Stimulated activated CD4-positive, alpha-beta T cell treated with anti-CD3 and anti-CD28 coated beads, Interleukin-12 subunit alpha, Interleukin-12 subunit beta, amount 100 ng/mL, for 48 hours (primary cell): ENCODE results near the gene NDST4.
"Not testable (repeated sequence)": the region's sequence is repeated elsewhere in the genome, so short reads cannot be mapped to it uniquely, and the experiment has no call there.

Source experiments
- DNase-seq, 3 donors: peaks; one replicate each; pipeline ENCODE4 v3.0.0-alpha.2; 2020; ENCODE audit warnings: low read depth in 2 of 3, low spot score in 1 of 3

The NDST4 gene

DNA sequence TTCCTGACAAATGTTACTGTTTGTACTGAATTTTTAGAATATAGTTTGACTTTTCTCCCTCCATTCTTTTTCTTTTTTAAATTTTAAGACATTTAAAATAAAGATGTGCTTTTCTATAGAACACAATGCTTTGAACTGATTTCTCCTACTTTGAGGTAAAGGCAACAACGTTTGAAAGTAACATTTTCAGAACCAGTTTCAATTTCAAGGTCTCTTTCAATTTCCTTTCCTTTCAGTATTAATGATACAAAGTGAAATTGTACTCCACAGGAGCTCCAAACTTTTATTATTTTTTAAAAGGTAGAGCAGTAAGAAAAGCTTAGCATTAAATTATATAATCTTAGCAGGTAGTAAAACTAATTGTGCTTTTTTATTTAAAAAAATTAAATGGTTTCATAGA is 54.9 kb downstream of the NDST4 start:
- no peak for DNase-seq

DNA sequence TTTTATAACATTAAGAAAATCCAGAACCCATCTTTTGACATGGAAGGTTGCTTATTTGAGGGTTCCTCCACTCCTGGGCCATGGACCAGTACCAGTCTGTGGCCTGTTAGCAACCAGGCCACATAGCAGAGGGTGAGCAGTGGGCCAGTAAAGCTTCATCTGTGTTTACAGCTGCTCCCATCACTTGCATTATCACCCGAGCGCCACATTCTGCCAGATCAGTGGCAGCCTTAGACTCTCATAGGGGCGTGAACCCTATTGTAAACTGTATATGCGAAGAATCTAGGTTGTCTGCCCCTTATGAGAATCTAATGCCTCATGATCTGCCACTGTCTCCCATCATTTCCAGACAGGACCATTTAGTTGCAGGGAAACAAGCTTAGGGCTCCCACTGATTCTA is 58.6 kb downstream of the NDST4 start:
- DNase-seq, result no peak

DNA sequence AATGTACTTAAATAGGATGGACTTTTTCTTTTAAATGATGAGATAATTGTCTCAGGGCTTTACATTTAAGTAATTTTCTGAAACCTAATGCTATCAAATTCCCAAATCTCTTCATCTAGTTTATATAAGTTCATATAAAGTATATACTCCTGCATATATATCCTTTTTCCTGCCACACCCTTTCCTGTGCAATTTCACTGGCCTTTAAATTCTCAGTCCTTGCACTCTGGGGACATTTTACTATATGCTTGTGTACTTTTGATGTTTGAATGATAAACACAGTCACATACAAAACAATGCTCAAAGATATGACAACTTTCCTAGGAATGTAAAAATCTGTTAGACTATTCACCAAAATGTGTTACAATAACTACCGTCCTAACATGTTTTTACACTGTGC is 60.1 kb downstream of the NDST4 start:
- no peak for DNase-seq

DNA sequence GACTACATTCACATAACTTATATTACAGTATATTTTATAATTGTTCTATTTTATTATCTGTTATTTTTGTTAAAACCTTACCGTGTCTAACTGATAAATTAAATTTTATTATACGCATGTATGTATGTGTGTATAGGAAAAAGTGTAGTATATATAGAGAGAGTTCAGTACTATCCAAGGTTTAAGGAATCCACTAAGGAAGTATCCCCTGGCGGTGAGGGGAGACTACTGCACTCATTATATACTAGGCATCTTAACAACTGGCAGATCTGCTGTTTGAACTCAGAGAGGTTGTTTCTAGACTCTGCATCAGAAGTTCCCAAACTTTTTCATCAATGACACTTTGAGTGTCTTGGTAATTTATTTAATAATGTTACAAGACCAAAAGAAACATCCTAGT is 70.9 kb downstream of the NDST4 start:
- DNase-seq, result no peak

DNA sequence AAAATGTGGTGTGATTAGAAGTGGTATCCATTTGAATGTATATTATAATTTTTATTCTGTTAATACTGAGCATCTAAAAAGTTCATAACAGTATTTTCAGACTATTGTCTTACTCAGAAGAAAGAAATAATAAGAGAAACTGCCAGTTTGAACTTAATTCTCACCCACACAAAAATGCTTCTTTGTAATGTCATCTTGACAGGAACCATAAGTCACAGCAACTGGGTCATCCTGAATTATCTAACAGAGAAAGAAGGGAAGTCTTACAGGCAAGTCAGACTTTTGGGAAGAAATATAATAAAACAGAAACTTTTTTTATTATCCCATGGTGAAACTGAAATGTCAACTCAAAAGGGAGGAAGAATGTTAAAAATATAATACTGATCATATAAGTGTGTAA is 83.1 kb downstream of the NDST4 start:
- no peak for DNase-seq

DNA sequence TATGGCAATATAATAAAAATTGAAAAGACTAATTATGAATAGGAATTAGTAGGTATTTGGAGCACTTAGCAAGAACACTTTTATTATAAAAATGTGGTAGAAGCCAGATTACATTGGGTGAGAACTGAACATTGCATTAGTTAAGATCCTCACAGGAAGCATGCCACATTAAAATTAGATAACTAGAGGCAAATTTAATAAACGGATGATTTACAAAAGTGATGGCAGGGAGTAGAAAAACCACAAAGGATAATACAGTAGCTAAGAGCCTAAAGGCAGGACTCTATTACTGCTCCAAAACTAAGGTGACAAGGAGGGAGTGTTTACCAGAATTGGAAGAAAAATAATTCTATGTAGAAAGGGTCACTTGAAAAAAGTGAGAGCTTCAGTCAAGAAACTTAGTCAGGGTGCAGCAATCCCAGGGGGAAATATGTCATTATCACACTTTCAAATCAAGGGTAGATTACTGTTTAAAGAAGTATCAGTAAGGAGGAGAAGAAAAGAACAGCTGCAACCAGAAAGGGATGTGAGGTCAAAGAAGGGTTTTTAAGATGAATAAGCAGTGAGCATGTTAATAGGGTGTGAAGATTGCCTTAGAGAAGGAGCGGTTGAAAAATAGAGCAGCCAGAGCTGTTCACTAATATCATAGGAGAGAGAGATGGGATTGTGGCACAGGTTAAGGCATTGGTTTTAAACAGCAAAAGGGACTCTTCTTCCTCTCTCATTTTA is 84.6 kb downstream of the NDST4 start:
- no peak for DNase-seq

DNA sequence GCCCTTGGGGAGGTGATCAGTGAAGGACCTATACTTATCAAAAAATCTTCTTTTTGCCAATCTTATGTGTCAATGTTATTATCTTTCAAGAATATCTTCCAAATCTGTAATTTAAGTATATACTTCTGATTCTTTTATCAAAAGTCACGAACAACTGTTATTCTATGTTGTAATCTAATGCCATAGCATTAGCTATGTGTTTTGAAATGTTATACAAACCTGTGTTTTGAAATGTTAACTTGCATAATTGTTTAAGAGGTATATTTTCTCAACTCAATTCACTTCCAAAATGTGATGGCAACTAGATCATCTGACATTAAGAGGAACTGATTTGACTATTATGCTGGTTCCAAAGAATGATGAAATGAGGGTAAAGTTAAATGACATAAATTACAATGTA is 113.5 kb downstream of the NDST4 start:
- DNase-seq, result no peak

DNA sequence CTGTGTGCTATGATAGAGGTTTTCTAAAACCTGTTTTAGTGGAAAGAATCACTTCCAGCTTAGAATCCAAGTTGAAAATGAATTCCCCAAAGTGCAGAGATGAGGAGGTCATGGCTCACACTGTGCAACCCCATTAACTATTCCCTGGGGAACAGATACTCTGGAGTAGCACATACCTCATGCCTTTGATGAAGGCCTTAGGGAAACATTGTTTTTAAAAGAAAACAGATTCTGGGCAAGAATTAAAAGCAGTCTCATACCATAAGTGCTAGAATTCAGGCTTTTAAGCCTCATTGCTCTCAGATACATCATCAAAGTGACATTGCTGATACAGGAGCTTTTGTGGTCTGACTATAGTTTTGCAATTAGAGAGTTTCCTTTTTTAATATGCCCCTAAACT is 115.1 kb downstream of the NDST4 start:
- DNase-seq, result no peak

DNA sequence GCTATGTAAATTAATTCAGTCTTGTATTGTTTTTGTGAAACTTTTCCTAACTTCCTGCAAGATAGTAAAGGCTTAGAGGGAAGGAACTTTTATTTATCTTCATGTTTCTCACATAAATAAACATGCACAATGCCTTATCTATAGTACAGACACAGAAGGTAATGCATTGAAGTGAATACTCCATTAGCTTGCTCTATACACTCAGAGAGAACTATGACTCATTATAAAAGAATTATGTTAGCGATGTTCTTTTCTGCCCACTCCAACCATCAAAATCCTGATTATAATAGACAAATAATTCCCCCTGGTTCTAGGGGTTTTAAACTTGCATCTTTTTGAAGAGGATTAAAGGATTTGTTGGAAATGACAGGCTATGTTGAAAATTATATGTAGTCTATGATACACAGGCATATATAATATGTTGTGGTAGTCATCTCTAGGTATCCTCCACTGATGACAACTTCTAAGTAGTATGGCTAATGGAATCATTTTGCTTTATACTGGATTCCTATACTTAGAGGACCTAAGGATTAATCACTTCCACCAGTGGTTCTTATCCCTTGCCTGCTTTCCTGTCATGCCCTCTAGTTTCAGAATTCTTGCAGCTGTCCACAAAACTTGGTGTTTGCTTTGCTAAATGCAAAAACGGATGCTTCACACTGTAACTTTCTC is 115.7 kb downstream of the NDST4 start:
- DNase-seq, result no peak

DNA sequence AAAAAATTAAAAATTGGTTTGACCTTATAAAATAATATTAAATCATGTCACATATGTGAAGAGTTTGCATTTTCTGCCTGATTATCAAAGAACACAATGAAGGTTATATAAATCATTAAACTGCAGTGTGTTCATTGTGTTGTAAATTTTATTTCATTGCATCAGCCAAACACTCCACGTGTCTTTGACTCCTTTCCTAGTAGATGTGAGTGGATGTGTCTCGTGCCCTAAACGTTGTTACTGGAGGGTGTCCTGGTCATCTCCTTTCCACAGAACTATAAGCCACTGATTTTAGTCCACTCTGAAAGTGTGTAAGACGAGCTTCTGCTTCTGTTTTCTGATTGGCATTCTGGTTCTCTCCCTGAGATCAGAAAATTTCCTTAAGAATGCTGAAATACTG is 127.3 kb downstream of the NDST4 start:
- DNase-seq, result no peak

DNA sequence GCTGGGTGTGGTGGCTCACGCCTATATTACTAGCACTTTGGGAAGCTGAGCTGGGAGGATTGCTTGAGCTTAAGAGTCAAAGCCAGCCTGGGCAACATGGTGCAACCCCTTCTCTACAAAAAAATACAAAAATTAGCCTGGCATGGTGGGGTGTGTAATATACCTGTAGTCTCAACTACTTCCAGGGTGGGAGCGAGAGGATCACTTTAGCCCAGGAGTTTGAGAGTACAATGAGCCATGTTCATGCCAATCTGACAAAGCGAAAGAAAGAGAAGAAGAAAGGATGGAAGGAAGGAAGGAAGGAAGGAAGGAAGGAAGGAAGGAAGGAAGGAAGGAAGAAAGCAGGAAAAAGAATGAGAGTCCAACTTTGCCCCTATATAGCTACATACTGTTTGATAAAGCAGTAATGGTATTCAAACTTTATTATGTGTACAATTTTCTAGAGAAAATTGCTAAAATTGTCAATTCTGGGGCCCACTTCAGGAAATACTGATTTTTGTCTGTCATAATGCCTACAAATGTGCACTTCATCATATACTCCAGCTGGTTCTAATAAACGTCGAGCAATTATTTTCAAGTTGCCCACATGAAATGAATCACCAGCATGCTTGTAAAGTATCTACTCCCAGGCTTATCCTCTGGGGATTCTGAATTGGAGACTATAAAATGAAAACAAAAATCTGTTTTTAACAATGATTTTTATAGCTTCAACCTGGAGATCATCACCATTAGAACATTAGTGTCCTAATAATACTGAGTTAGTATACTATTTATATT is 132.3 kb downstream of the NDST4 start:
- DNase-seq, result no peak

DNA sequence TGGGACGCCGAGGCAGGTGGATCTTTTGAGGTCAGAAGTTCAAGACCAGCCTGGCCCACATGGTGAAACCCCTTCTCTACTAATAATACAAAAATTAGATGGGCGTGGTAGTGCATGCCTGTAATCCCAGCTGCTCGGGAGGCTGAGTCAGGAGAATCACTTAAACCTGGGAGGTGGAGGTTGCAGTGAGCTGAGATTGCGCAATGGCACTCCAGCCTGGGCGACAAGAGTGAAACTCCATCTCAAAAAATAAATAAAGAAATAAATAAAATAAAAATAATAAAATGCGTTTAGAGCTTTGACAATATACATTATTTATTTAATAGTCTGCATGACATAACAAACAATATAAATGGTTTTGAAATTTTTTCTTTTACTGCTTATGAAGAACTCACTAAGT is 133.0 kb downstream of the NDST4 start:
- not testable (repeated sequence) for DNase-seq

DNA sequence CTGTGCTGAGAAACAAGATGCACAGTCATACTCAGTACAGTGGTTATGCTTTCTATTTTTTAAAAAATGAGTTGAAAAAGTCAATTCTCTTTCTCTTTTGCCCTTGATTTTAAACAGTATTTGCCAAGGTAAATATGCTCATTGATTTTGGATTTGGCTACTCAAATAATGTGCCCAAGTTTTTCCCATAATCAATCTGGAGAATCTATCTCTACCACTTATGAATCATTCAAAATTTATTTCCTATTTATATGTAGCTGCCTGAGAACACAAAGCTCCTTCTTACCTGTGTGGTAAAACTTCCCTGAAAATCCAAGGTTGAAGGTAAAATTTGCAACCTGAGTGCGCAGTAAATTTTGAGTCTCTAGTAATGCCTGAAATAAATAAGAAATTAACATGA is 136.5 kb downstream of the NDST4 start:
- no peak for DNase-seq

DNA sequence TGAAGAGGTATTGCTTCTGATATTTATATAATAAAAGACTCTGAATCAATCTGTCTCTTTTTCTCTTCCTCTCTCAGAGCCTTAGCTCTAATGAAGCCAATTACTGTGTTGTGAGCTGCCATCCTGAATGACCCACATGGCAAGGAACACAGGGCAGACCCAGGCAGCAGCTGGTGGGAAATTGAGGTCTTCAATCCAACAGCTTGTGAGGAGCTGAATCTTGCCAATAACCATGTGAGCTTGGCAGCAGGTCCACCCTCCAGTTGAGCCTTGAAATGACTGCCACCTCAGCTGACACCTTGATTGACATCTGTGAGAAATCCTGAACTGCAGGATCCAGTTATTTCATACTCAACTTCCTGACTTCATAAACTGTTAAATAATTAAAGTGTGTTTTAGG is 149.4 kb downstream of the NDST4 start:
- DNase-seq, result no peak

DNA sequence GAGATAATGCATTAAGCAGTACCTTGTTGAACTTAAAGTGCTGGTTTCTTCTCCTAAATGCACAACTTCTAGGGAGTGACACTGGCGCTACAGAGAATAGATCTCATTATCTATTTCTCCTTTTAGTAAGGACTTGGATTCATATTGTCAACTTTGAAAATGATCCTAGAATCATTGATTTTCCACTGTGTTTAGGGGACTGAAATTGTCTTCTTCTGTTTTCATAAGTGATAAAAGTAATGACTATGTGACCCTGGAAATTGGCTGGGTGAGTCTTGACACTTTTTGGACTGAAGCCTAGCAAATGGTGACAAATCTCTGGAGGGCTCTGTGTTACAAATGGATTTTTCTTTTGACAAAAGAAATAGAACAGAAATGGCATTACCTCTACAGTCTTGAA is 167.8 kb downstream of the NDST4 start:
- no peak for DNase-seq

DNA sequence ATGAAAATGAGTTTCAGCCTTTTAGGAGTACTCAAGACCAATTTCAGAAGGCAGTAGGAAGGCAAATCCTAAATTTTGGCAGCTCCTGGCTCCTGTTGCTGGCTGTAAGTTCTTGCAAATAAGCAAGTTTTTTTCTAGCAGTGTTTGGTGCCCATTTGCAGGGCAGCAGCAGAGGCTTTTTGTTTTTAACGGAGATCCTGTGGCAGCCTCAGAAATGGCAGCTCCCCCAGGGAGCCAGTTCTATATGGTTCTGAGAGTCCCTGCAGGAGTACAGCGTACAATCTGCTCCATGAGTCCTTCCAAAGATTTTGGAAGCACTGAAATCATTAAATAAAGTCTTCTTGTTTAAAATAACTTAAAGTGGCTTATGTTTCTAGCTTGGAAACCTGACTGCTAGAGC is 171.9 kb downstream of the NDST4 start:
- DNase-seq, result no peak

DNA sequence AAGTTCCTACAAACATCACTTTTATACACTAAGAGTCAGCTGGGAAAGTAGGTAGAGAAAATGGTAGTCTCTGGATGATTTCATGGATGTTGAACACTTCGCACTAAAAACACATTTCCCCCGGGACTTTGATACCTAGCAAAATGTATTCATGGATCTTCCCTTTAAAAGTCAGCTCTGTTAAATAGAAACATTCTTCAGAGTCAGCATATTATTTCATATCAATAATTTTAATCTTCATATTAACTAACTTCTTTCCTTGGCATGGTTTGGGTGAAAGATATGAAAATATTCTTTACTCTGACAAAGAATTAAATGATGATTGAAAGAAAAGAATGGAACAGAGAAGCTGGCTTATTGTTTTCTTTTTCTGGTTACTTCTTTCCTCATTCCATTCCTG is 185.5 kb downstream of the NDST4 start:
- no peak for DNase-seq

DNA sequence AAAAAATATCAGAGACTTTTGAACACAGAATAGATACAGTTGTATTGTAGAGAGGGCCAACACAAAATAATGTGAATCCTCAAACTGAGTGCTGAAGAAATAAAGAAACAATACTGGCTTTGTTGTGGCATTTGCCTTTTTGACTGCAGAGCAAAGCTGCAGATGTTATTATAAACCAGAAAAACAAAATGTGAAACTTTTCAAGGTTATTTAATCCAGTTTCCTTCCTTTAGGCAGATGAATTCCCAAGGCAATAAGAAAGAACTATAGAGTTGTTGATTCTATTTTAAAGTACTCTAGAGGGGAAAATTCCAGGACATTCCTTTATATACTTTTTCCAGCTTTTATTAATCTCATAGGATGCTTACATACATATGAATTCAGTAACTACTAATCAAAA is 186.8 kb downstream of the NDST4 start:
- no peak for DNase-seq

DNA sequence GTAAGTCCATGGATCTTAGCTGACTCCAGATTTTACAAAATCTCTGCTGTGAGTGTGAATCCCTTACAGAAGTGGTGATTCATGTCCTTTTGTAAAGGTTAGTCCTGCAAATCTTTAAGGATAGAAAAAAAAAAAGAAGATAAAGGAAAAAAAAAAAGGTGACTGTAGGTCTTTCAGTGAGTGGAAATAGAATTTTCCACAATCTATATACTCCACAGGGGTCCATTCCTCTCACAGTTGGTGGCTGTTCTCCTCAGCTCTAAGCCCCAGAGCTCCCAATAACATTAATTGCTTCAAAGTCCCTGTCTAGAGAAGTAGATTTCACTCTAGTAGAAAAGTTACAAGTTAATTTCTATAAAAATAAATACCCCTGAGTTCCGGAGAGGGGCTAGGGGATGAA is 189.1 kb downstream of the NDST4 start:
- no peak for DNase-seq

DNA sequence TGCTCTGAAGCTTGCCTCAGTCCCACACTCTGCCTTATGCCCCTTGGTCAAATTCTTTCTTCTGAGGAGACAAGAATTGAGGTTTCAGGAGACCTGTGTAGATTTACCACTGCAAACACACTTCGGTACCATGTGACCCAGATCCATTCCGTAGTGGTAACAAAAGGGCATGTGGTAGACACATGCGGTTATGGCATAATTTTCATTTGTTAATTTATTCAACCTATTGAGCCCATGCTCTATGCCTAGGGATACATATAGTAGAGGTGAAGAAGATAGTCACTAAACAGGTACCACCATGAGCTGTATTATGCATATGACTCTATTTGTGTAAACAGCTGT is 190.9 kb downstream of the NDST4 start:
- DNase-seq, result no peak

DNA sequence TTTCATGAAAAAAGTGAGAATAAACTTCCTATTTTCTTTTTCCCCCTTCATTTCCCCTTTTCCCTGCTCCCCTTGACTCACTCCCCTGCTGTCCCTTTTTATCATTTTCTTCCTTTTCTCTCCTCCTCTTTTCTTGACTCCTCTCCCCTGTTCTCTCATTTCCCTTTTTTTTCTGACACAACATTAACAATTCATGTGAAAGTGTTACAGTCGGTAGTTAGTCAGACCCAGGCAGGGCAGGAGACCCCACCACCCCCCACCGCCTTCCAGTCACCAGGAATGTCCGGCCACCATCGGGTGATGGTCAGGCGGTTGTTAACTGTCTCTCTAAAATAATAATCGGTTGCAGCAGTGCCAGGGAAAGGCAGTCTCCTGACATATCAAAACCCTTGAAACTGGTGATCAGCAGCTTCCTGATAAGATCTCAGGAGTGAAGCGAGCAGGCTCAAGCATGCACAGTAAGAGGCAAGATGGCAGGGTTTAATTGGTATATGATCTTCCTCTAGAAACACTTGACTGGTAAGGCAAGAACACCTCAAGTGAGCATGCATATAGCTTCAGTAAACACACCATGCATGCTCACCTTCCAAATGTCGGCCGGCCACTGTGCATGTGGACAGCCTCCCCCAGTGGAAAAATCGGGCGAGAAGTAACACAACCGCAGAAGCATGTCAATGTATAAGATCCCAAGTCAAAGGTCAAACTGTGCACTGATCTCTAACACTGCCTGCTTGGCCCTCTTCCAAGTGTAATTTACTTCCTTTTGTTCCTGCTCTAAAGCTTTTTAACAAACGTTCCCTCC is 191.4 kb downstream of the NDST4 start:
- DNase-seq, result no peak

DNA sequence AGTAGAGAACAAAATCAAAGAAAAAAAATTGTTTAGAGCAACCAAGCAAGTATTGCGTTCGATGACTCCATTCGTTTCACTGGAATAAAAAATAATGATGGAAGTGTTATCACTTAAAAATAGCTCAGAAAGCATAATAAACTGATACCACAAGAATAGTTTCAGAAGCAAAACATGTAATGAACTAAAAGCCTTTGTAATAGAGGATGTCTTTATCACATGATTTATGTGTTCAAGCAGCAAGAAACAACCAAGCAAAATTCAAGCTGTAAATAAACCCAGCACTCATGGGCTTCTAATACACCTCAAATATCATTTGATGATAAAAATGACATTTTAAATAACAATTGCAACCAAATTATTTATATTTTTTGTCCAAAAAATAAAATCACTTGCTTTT is 192.2 kb downstream of the NDST4 start:
- DNase-seq, result no peak
